NCI-H345 treated with DMSO at 0.1 percent for 48 hours (cell line): Measurements from ENCODE around the gene BNC2.
"Not testable (repeated sequence)": the region's sequence is repeated elsewhere in the genome, so short reads cannot be mapped to it uniquely, and the experiment has no call there.

Experiments used
- DNase-seq: peaks from one replicate; lab custom pipeline; 2025; ENCODE audit not compliant: unreplicated experiment; lab: John Stamatoyannopoulos, UW

BNC2 gene

GRCh38 chr9:16551692-16552091, 318.8 kb downstream of the BNC2 start:
- DNase-seq = no peak

GRCh38 chr9:16545639-16546038, 324.8 kb downstream of the BNC2 start:
- DNase-seq = no peak

- no peak for DNase-seq
Measured at GRCh38 chr9:16544842-16545241, 325.6 kb downstream of the BNC2 start.

- no peak for DNase-seq
Measured at GRCh38 chr9:16543686-16544085, 326.8 kb downstream of the BNC2 start.

GRCh38 chr9:16543225-16543624, 327.2 kb downstream of the BNC2 start:
- no peak for DNase-seq

- DNase-seq = no peak
Measured at GRCh38 chr9:16542290-16542689, 328.2 kb downstream of the BNC2 start.

- DNase-seq = no peak
Measured at GRCh38 chr9:16540743-16541613, 329.5 kb downstream of the BNC2 start.

- DNase-seq = not testable (repeated sequence)
Measured at GRCh38 chr9:16539626-16540025, 330.8 kb downstream of the BNC2 start.

GRCh38 chr9:16535555-16535954, 334.9 kb downstream of the BNC2 start:
- no peak for DNase-seq

GRCh38 chr9:16532681-16533450, 337.6 kb downstream of the BNC2 start:
- DNase-seq = no peak

- DNase-seq = no peak
Measured at GRCh38 chr9:16532272-16532671, 338.2 kb downstream of the BNC2 start.

- no peak for DNase-seq
Measured at GRCh38 chr9:16530669-16531642, 339.5 kb downstream of the BNC2 start.

GRCh38 chr9:16527573-16527972, 342.9 kb downstream of the BNC2 start:
- no peak for DNase-seq

- no peak for DNase-seq
Measured at GRCh38 chr9:16526380-16526779, 344.1 kb downstream of the BNC2 start.

- DNase-seq = no peak
Measured at GRCh38 chr9:16524823-16525222, 345.6 kb downstream of the BNC2 start.

- no peak for DNase-seq
Measured at GRCh38 chr9:16524078-16524477, 346.4 kb downstream of the BNC2 start.

GRCh38 chr9:16521868-16522411, 348.5 kb downstream of the BNC2 start:
- DNase-seq = no peak

GRCh38 chr9:16519001-16519400, 351.5 kb downstream of the BNC2 start:
- no peak for DNase-seq

GRCh38 chr9:16516891-16517290, 353.6 kb downstream of the BNC2 start:
- no peak for DNase-seq

GRCh38 chr9:16515879-16516301, 354.6 kb downstream of the BNC2 start:
- DNase-seq = no peak

- no peak for DNase-seq
Measured at GRCh38 chr9:16515207-16515606, 355.3 kb downstream of the BNC2 start.
